ENCODE measurements around the gene ZSCAN21.

DNA sequence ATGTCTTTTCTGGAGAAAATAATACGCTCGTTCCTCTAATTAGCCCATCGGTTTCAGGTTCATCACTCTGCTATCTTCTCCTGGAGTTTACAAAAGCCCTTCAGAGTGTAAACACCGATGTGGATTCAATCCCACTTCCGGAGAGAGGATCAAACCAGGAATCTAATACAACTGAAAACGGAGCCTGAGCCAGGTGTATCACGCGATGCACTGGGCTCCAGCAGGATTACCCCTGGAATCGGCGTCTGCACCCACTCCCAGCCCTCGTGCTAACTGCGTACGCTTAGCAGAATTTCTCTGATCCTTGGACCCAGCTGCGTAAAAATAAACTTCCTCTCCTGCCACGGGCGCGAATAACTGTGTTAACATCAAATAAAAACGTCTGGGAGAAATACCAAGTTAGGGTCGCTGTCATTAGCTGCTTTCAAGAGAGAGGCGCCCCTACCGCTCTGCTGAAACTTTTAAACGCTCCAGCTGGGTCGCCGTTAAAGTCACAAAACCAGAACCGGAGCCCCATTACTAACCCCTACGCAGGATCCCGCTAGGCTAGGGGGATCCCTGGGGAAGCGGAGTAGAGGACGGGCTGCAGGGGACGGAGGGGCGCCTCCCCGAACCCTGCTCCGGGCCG, 31.4 kb downstream of the ZSCAN21 start:
- TF ChIP-seq RCOR1 (IDR thresholded peaks at IDR 0.05; ENCODE audit: insufficient replicate concordance, low read length) (no peak), POLR2A (IDR thresholded peaks at IDR 0.05; ENCODE audit: low read depth, low read length) (no peak)

Measured in IMR-90 (cell line).